HepG2 (cell line): Measurements from ENCODE around the gene THRB. TPM values are rescaled to one million over a fixed set of nuclear protein-coding genes. Genes with fewer than 3 reads are reported as not detected.

Experiments used
- ATAC-seq: fragments of 200-7000 bp; cut with Tn5 transposase; 3 replicates; pipeline ENCODE4 v1.9.1; 2020; ENCODE audit warnings: mild to moderate bottlenecking, moderate library complexity
- BruUV-seq: library from RNA; stranded (reverse); fragments of 400-500 nt; replicated peaks from 2 replicates; lab custom pipeline; 2021; lab: Mats Ljungman, UMichigan
- CTCF ChIA-PET: fragments of 300-600 bp; formaldehyde crosslinking; extraction: SDS; loops from one replicate; lab custom pipeline; 2021; ENCODE audit warnings: low total read pairs, inconsistent platforms, low intra/inter-chr PET ratio; lab: Yijun Ruan, JAX
- POLR2A ChIA-PET: fragments of 350-600 bp; sonication (Branson Sonifier 250); formaldehyde crosslinking; loops from one replicate; lab custom pipeline; 2020; ENCODE audit warnings: antibody characterized with exemption, inconsistent platforms; lab: Yijun Ruan, JAX
- DNase-seq: peaks from one replicate; pipeline ENCODE4 v3.0.0-alpha.2; 2015; ENCODE audit warnings: low spot score
- FAIRE-seq: peaks from 3 replicates; lab custom pipeline; 2011; peaks lifted over from hg19 to GRCh38; lab: Jason Lieb, UNC
- H2AFZ ChIP-seq: one replicate; pipeline ENCODE4 v1.6.1; 2011; ENCODE audit warnings: low read length, inconsistent platforms
- H3K27ac ChIP-seq: fragments of 300-600 bp; 3 replicates; pipeline ENCODE4 v1.8.0; 2011; ENCODE audit warnings: mixed run types, mild to moderate bottlenecking, mixed read lengths, low read length, inconsistent platforms; ENCODE audit not compliant: insufficient read depth; ENCODE audit errors: extremely low read length
- H3K27me3 ChIP-seq, 2 experiments: fragments of 200-600 bp in 1 of 2; 2 replicates in 1 of 2; 3 replicates in 1 of 2; pipeline versions ENCODE4 v1.6.0 to v1.8.0; 2011; ENCODE audit warnings: low read length in 2 of 2, mild to moderate bottlenecking in 2 of 2, moderate library complexity in 2 of 2, inconsistent platforms in 1 of 2; ENCODE audit not compliant: insufficient read depth in 2 of 2, control insufficient read depth in 1 of 2
- H3K36me3 ChIP-seq, 2 experiments: fragments of 200-600 bp in 1 of 2; replicated peaks in 1 of 2; 2 replicates in 1 of 2; 3 replicates in 1 of 2; pipeline versions ENCODE4 v1.5.1 to v1.8.0; 2011; ENCODE audit warnings: low read length in 2 of 2, inconsistent platforms in 1 of 2; ENCODE audit not compliant: insufficient read depth in 2 of 2, control insufficient read depth in 1 of 2
- H3K4me1 ChIP-seq: 2 replicates; pipeline ENCODE4 v1.5.1; 2012; ENCODE audit warnings: low read length, inconsistent platforms; ENCODE audit not compliant: insufficient read depth
- H3K4me2 ChIP-seq: 2 replicates; pipeline ENCODE4 v1.6.0; 2011; ENCODE audit warnings: low read depth, low read length, inconsistent platforms
- H3K4me3 ChIP-seq, 3 experiments: fragments of 200-600 bp in 1 of 3; sonication (generic), shearing (Covaris generic) in 1 of 3; replicated peaks in 1 of 3; 2 replicates each; pipeline ENCODE4 v1.5.1; 2011 to 2016; ENCODE audit warnings: low read length in 3 of 3, inconsistent platforms in 2 of 3, low read depth in 2 of 3, mild to moderate bottlenecking in 2 of 3, control low read depth in 1 of 3, mixed read lengths in 1 of 3; ENCODE audit not compliant: insufficient read depth in 1 of 3
- H3K79me2 ChIP-seq: one replicate; pipeline ENCODE4 v1.6.1; 2011; ENCODE audit warnings: low read length, inconsistent platforms; ENCODE audit not compliant: insufficient read depth
- H3K9ac ChIP-seq: 2 replicates; pipeline ENCODE4 v1.6.0; 2011; ENCODE audit warnings: mild to moderate bottlenecking, low read depth, low read length, inconsistent platforms; ENCODE audit not compliant: insufficient read depth
- H3K9me3 ChIP-seq: 2 replicates; pipeline ENCODE4 v1.5.1; 2012; ENCODE audit warnings: mild to moderate bottlenecking, low read length
- H4K20me1 ChIP-seq: 2 replicates; pipeline ENCODE4 v1.6.0; 2011; ENCODE audit warnings: inconsistent platforms, mild to moderate bottlenecking, low read length, moderate library complexity; ENCODE audit not compliant: insufficient read depth
- HOXA3 ChIP-seq: sonication (generic); formaldehyde crosslinking; IDR thresholded peaks from 2 replicates; pipeline ENCODE4 v1.5.0; 2020; ENCODE audit warnings: missing genetic modification reagents
- MYPOP ChIP-seq: sonication (generic); formaldehyde crosslinking; IDR thresholded peaks from 2 replicates; pipeline ENCODE4 v1.8.1; 2023; ENCODE audit warnings: mild to moderate bottlenecking, moderate library complexity, missing genetic modification reagents
- TCF12 ChIP-seq, 2 experiments: fragments of 450-650 bp in 1 of 2; sonication (generic) in 1 of 2; formaldehyde crosslinking in 1 of 2; IDR thresholded peaks; 2 replicates each; pipeline versions ENCODE4 v1.6.1 to v1.8.0; 2017 to 2022; ENCODE audit warnings: antibody characterized with exemption in 1 of 2, mild to moderate bottlenecking in 1 of 2, missing genetic modification reagents in 1 of 2, moderate library complexity in 1 of 2
- ZBTB10 ChIP-seq: sonication (generic); formaldehyde crosslinking; IDR thresholded peaks from 2 replicates; pipeline ENCODE4 v1.4.0; 2020; ENCODE audit warnings: missing genetic modification reagents, borderline replicate concordance
- ZC3H13 ChIP-seq: sonication (generic); formaldehyde crosslinking; IDR thresholded peaks from 2 replicates; pipeline ENCODE4 v1.8.1; 2023; ENCODE audit warnings: mild to moderate bottlenecking, missing genetic modification reagents, moderate library complexity
- ZMYM3 ChIP-seq: sonication (generic); formaldehyde crosslinking; IDR thresholded peaks from 2 replicates; pipeline ENCODE4 v1.5.1; 2020; ENCODE audit warnings: mild to moderate bottlenecking, missing genetic modification reagents
- ZNF136 ChIP-seq: sonication (generic); formaldehyde crosslinking; IDR thresholded peaks from 2 replicates; pipeline ENCODE4 v1.8.1; 2022; ENCODE audit warnings: low read depth, mild to moderate bottlenecking, moderate library complexity, missing genetic modification reagents
- ZNF24 ChIP-seq: fragments of 450-650 bp; IDR thresholded peaks from 2 replicates; pipeline ENCODE4 v1.6.1; 2017; ENCODE audit warnings: antibody characterized with exemption, mild to moderate bottlenecking
- ZNF460 ChIP-seq: sonication (generic); formaldehyde crosslinking; IDR thresholded peaks from 2 replicates; pipeline ENCODE4 v1.5.1; 2020; ENCODE audit warnings: missing genetic modification reagents, mild to moderate bottlenecking, borderline replicate concordance
- ZNF687 ChIP-seq: sonication (generic); formaldehyde crosslinking; IDR thresholded peaks from 2 replicates; pipeline ENCODE4 v1.5.1; 2020; ENCODE audit warnings: mild to moderate bottlenecking, missing genetic modification reagents, moderate library complexity
- ZNF703 ChIP-seq: sonication (generic); formaldehyde crosslinking; IDR thresholded peaks from 2 replicates; pipeline ENCODE4 v1.5.1; 2020; ENCODE audit warnings: missing genetic modification reagents, mild to moderate bottlenecking, moderate library complexity, borderline replicate concordance
- ZNF800 ChIP-seq: sonication (generic); formaldehyde crosslinking; IDR thresholded peaks from 2 replicates; pipeline ENCODE4 v1.4.0; 2020; ENCODE audit warnings: missing genetic modification reagents
- WGBS: methylation state at CpG from one replicate; pipeline ENCODE4 v1.1.6; 2017; ENCODE audit warnings: low lambda C conversion rate; 5-methylcytosine and 5-hydroxymethylcytosine counted together
- in situ Hi-C: cut with HindIII; loops from 2 replicates; pipeline ENCODE4 v1.10.0; 2017; ENCODE audit warnings: low pct_unique_long_range_greater_than_20kb; ENCODE audit not compliant: extremely low pct_ligation_motif_present
- intact Hi-C: fragments of 100-400 bp; cut with micrococcal nuclease; formaldehyde crosslinking; loops from one replicate; pipeline ENCODE4 v1.10.0; 2022; ENCODE audit not compliant: unreplicated experiment
- polyA plus RNA-seq, 8 experiments: library from polyadenylated mRNA; depleted of rRNA in 3 of 8; stranded (reverse) in 7 of 8; unstranded in 1 of 8; fragments of >200 nt; fragmentation: Illumina TruSeq in 4 of 8; extraction: Trizol in 4 of 8; gene quantifications; 2 replicates each; pipeline versions ENCODE4 v1.2.1 to v1.2.3, GENCODE V29; 2011 to 2016; ENCODE audit warnings: low read depth in 4 of 8, missing spikeins in 1 of 8, mixed read lengths in 1 of 8; ENCODE audit not compliant: insufficient read depth in 1 of 8
- total RNA-seq, 5 experiments: library from RNA; depleted of rRNA; stranded (reverse); fragments of >200 nt; fragmentation: Illumina TruSeq; extraction: Trizol; gene quantifications; 2 replicates each; pipeline ENCODE4 v1.2.3, GENCODE V29; 2016; ENCODE audit warnings: low read depth in 1 of 5

The THRB gene
- total and polyA plus RNA-seq, 2 of the 13 experiments (the other 11 are each of a cell fraction or from before 2014, with no cell fraction given), result 4.7 to 22.7 TPM

- TF ChIP-seq ZNF800, result no peak
- TF ChIP-seq, all 625 proteins: peak for 2
Measured at GRCh38 chr3:24504772-24505171, 10.1 kb upstream of the THRB start (continued).

- H2AFZ ChIP-seq, result no peak overlapping the region
- H3K36me3 ChIP-seq, result no peaks in the 10 kb centered on the region
- ChIA-PET POLR2A (no interaction called here), CTCF (no interaction called here)
- H3K4me2 ChIP-seq, result no peak overlapping the region
- in situ Hi-C loops, result no loop called here
- ATAC-seq (no peak), DNase-seq (no peak), FAIRE-seq (no peak)
- no peak overlapping the region for H3K4me3 ChIP-seq
- no peaks in the 10 kb centered on the region for H4K20me1 ChIP-seq
- no peaks in the 10 kb centered on the region for H3K4me1 ChIP-seq
- no peaks in the 10 kb centered on the region for H3K79me2 ChIP-seq
- H3K9me3 ChIP-seq, result no peaks in the 10 kb centered on the region
- H3K27ac ChIP-seq, result no peak overlapping the region
- intact Hi-C loops, result no loop called here
- no peak overlapping the region for H3K9ac ChIP-seq
- H3K27me3 ChIP-seq, result no peaks in the 10 kb centered on the region
- WGBS, result 96% methylated on average over 3 of the region's 3 CpGs
- BruUV-seq, result no TSS peak
- TF ChIP-seq ZNF24 (no peak), HOXA3 (CRISPR knock-in tag) (no peak), TCF12 (IDR thresholded peaks at IDR 0.05) (no peak), TCF12 (CRISPR knock-in tag; IDR thresholded peaks at IDR 0.05) (no peak), ZC3H13 (CRISPR knock-in tag) (no peak), ZNF687 (CRISPR knock-in tag) (no peak), ZNF703 (CRISPR knock-in tag) (no peak), ZMYM3 (CRISPR knock-in tag) (no peak), ZNF136 (CRISPR knock-in tag) (no peak), ZBTB10 (CRISPR knock-in tag) (no peak), ZNF460 (CRISPR knock-in tag) (no peak), MYPOP (no peak)
Measured at GRCh38 chr3:24503616-24504113, 9.0 kb upstream of the THRB start.
